GM12864 (cell line): ENCODE data around the gene TSPAN10.
A peak's percentile ranks its signal among the peaks of the same experiment; 100 is the strongest.

Source experiments
- DNase-seq: peaks from one replicate; pipeline ENCODE4 v3.0.0-alpha.2; 2011; ENCODE audit warnings: low read depth
- H3K4me3 ChIP-seq: 2 replicates; pipeline ENCODE4 v1.5.1; 2011; ENCODE audit warnings: mild to moderate bottlenecking, low read depth, low read length, control low read depth
- CTCF ChIP-seq: IDR thresholded peaks from 2 replicates; pipeline ENCODE4 v1.5.1; 2011; ENCODE audit warnings: low read depth, mild to moderate bottlenecking, moderate library complexity, low read length, control low read depth, inconsistent platforms; ENCODE audit errors: missing control alignments

TSPAN10 gene

DNA sequence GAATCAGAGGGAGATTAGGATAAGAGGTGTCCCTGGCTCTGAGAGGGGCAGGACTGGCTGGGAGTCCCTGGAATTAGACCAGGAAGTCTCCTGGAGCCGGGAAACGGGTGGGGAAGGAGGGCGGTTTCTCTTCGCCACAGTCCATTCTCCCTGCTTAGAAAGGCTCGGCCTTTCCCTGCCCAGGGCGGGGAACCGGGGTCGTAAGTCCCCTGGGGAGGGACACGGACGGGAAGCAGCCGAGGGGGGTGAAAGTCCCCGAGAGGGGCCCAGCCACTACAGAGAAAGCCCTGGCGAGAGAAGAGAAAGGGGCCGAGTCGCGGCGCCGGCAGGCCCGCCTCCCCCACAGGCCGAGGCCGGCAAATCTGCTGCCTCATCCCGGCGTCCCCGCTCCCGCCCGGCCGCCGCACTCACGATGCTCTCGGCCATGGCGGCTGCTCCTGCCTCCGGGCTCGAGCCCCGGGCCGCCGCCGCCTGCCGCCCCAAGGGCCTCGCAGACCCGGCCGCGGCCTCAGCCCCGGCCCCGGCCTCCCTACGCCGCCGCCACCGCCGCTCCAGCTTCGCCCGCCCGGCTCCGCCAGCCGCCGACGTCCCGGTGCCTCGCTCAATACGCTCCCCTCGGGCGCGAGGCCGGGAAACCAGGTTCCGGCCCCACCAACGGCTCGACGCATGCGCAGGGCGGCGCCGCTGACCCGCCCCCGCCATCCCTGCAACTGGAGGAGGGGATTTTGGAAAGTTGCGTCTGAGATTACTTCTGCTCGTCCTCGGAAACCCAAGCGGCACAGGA, at the start of gene TSPAN10, which contains the start of gene NPLOC4:
Gene TSPAN10 (plus strand): TSS at position 692 of the 784 bp plus-strand sequence. CDS start 5,217 bp downstream, outside the sequence.
Gene NPLOC4 (minus strand): TSS at position 608 of the 784 bp plus-strand sequence. CDS start 182 bp downstream, at position 426.
- no peak for TF ChIP-seq CTCF
- DNase-seq, result peak; percentile 37
- H3K4me3 ChIP-seq, result peak within 1 kb of the TSS; percentile 89

GRCh38 chr17:81589612-81590011, 47.4 kb upstream of the TSPAN10 start:
- DNase-seq, result no peak
- TF ChIP-seq CTCF, result no peak
- H3K4me3 ChIP-seq, result no peak overlapping the region

- no peak overlapping the region for H3K4me3 ChIP-seq
- DNase-seq, result no peak
- no peak for TF ChIP-seq CTCF
These were observed 46.9 kb upstream of the TSPAN10 start for GRCh38 chr17:81590121-81590520.

DNA sequence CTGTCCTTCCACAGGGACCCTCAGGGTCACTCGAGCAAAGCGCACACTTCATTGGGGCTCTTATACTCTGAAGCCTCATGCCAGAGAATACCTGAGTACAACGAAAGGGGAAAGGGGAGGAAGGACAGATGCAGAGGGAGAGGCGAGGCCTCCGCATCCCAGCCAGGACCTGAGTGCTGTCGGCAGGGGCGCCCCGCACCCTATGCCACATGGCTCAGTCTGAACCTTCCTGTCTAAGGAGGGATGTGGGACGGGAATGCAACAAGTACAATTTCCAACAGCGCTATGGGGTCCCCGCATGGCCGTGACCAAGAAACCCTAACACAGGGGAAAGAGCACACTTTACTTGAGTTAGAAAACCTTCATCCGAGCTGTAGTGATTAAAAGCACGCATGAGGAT, 45.0 kb upstream of the TSPAN10 start:
- no peak for TF ChIP-seq CTCF
- H3K4me3 ChIP-seq, result no peak overlapping the region
- DNase-seq, result no peak

GRCh38 chr17:81593105-81593871, 43.7 kb upstream of the TSPAN10 start:
- no peak for DNase-seq
- no peak for TF ChIP-seq CTCF
- no peak overlapping the region for H3K4me3 ChIP-seq

- no peak for DNase-seq
- H3K4me3 ChIP-seq, result no peak overlapping the region
- TF ChIP-seq CTCF, result no peak
These were observed 37.1 kb upstream of the TSPAN10 start for GRCh38 chr17:81599719-81600486.
